HepG2 (cell line): ENCODE results near the gene ACADS. TPM values are rescaled to one million over a fixed set of nuclear protein-coding genes. Genes with fewer than 3 reads are reported as not detected.

Experiments
- ATAC-seq: fragments of 200-7000 bp; cut with Tn5 transposase; 3 replicates; pipeline ENCODE4 v1.9.1; 2020; ENCODE audit warnings: mild to moderate bottlenecking, moderate library complexity
- BruUV-seq: library from RNA; stranded (reverse); fragments of 400-500 nt; replicated peaks from 2 replicates; lab custom pipeline; 2021; lab: Mats Ljungman, UMichigan
- CTCF ChIA-PET: fragments of 300-600 bp; formaldehyde crosslinking; extraction: SDS; loops from one replicate; lab custom pipeline; 2021; ENCODE audit warnings: low total read pairs, inconsistent platforms, low intra/inter-chr PET ratio; lab: Yijun Ruan, JAX
- POLR2A ChIA-PET: fragments of 350-600 bp; sonication (Branson Sonifier 250); formaldehyde crosslinking; loops from one replicate; lab custom pipeline; 2020; ENCODE audit warnings: antibody characterized with exemption, inconsistent platforms; lab: Yijun Ruan, JAX
- DNase-seq: peaks from one replicate; pipeline ENCODE4 v3.0.0-alpha.2; 2015; ENCODE audit warnings: low spot score
- FAIRE-seq: peaks from 3 replicates; lab custom pipeline; 2011; peaks lifted over from hg19 to GRCh38; lab: Jason Lieb, UNC
- H2AFZ ChIP-seq: one replicate; pipeline ENCODE4 v1.6.1; 2011; ENCODE audit warnings: low read length, inconsistent platforms
- H3K27ac ChIP-seq: fragments of 300-600 bp; 3 replicates; pipeline ENCODE4 v1.8.0; 2011; ENCODE audit warnings: mixed run types, mild to moderate bottlenecking, mixed read lengths, low read length, inconsistent platforms; ENCODE audit not compliant: insufficient read depth; ENCODE audit errors: extremely low read length
- H3K27me3 ChIP-seq, 2 experiments: fragments of 200-600 bp in 1 of 2; 2 replicates in 1 of 2; 3 replicates in 1 of 2; pipeline versions ENCODE4 v1.6.0 to v1.8.0; 2011; ENCODE audit warnings: low read length in 2 of 2, mild to moderate bottlenecking in 2 of 2, moderate library complexity in 2 of 2, inconsistent platforms in 1 of 2; ENCODE audit not compliant: insufficient read depth in 2 of 2, control insufficient read depth in 1 of 2
- H3K36me3 ChIP-seq, 2 experiments: fragments of 200-600 bp in 1 of 2; replicated peaks in 1 of 2; 2 replicates in 1 of 2; 3 replicates in 1 of 2; pipeline versions ENCODE4 v1.5.1 to v1.8.0; 2011; ENCODE audit warnings: low read length in 2 of 2, inconsistent platforms in 1 of 2; ENCODE audit not compliant: insufficient read depth in 2 of 2, control insufficient read depth in 1 of 2
- H3K4me1 ChIP-seq: 2 replicates; pipeline ENCODE4 v1.5.1; 2012; ENCODE audit warnings: low read length, inconsistent platforms; ENCODE audit not compliant: insufficient read depth
- H3K4me2 ChIP-seq: 2 replicates; pipeline ENCODE4 v1.6.0; 2011; ENCODE audit warnings: low read depth, low read length, inconsistent platforms
- H3K4me3 ChIP-seq, 3 experiments: fragments of 200-600 bp in 1 of 3; sonication (generic), shearing (Covaris generic) in 1 of 3; replicated peaks in 1 of 3; 2 replicates each; pipeline ENCODE4 v1.5.1; 2011 to 2016; ENCODE audit warnings: low read length in 3 of 3, inconsistent platforms in 2 of 3, low read depth in 2 of 3, mild to moderate bottlenecking in 2 of 3, control low read depth in 1 of 3, mixed read lengths in 1 of 3; ENCODE audit not compliant: insufficient read depth in 1 of 3
- H3K79me2 ChIP-seq: one replicate; pipeline ENCODE4 v1.6.1; 2011; ENCODE audit warnings: low read length, inconsistent platforms; ENCODE audit not compliant: insufficient read depth
- H3K9ac ChIP-seq: 2 replicates; pipeline ENCODE4 v1.6.0; 2011; ENCODE audit warnings: mild to moderate bottlenecking, low read depth, low read length, inconsistent platforms; ENCODE audit not compliant: insufficient read depth
- H3K9me3 ChIP-seq: 2 replicates; pipeline ENCODE4 v1.5.1; 2012; ENCODE audit warnings: mild to moderate bottlenecking, low read length
- H4K20me1 ChIP-seq: 2 replicates; pipeline ENCODE4 v1.6.0; 2011; ENCODE audit warnings: inconsistent platforms, mild to moderate bottlenecking, low read length, moderate library complexity; ENCODE audit not compliant: insufficient read depth
- ARID2 ChIP-seq: sonication (generic); formaldehyde crosslinking; IDR thresholded peaks from 2 replicates; pipeline ENCODE4 v1.8.1; 2022; ENCODE audit warnings: mild to moderate bottlenecking, missing genetic modification reagents, borderline replicate concordance
- KAT8 ChIP-seq: IDR thresholded peaks from 2 replicates; pipeline ENCODE4 v1.6.1; 2016; ENCODE audit warnings: missing genetic modification reagents, missing compliant biosample characterization
- NBN ChIP-seq: fragments of 450-650 bp; conservative IDR thresholded peaks from 2 replicates; pipeline ENCODE4 v1.6.1; 2017
- ZNF577 ChIP-seq: sonication (generic); formaldehyde crosslinking; IDR thresholded peaks from 2 replicates; pipeline ENCODE4 v1.4.0; 2020; ENCODE audit warnings: mild to moderate bottlenecking, low read depth, missing genetic modification reagents, borderline replicate concordance
- ZNF589 ChIP-seq: sonication (generic); formaldehyde crosslinking; conservative IDR thresholded peaks from 2 replicates; pipeline ENCODE4 v1.8.0; 2022; ENCODE audit warnings: mild to moderate bottlenecking, moderate library complexity, missing genetic modification reagents
- WGBS: methylation state at CpG from one replicate; pipeline ENCODE4 v1.1.6; 2017; ENCODE audit warnings: low lambda C conversion rate; 5-methylcytosine and 5-hydroxymethylcytosine counted together
- in situ Hi-C: cut with HindIII; loops from 2 replicates; pipeline ENCODE4 v1.10.0; 2017; ENCODE audit warnings: low pct_unique_long_range_greater_than_20kb; ENCODE audit not compliant: extremely low pct_ligation_motif_present
- intact Hi-C: fragments of 100-400 bp; cut with micrococcal nuclease; formaldehyde crosslinking; loops from one replicate; pipeline ENCODE4 v1.10.0; 2022; ENCODE audit not compliant: unreplicated experiment
- polyA plus RNA-seq, 8 experiments: library from polyadenylated mRNA; depleted of rRNA in 3 of 8; stranded (reverse) in 7 of 8; unstranded in 1 of 8; fragments of >200 nt; fragmentation: Illumina TruSeq in 4 of 8; extraction: Trizol in 4 of 8; gene quantifications; 2 replicates each; pipeline versions ENCODE4 v1.2.1 to v1.2.3, GENCODE V29; 2011 to 2016; ENCODE audit warnings: low read depth in 4 of 8, missing spikeins in 1 of 8, mixed read lengths in 1 of 8; ENCODE audit not compliant: insufficient read depth in 1 of 8
- total RNA-seq, 5 experiments: library from RNA; depleted of rRNA; stranded (reverse); fragments of >200 nt; fragmentation: Illumina TruSeq; extraction: Trizol; gene quantifications; 2 replicates each; pipeline ENCODE4 v1.2.3, GENCODE V29; 2016; ENCODE audit warnings: low read depth in 1 of 5
- TF ChIP-seq, protein P1 (sequence below): sonication (generic); formaldehyde crosslinking; IDR thresholded peaks from 2 replicates; pipeline ENCODE4 v1.4.0; 2020; ENCODE audit warnings: low read depth, missing genetic modification reagents
- TF ChIP-seq, protein P2 (sequence below): sonication (generic); formaldehyde crosslinking; IDR thresholded peaks from 2 replicates; pipeline ENCODE4 v1.5.0; 2020; ENCODE audit warnings: mild to moderate bottlenecking, missing genetic modification reagents

The ACADS gene
- total and polyA plus RNA-seq, 2 of the 13 experiments (the other 11 are each of a cell fraction or from before 2014, with no cell fraction given): 17.4 to 27.7 TPM

- H3K4me2 ChIP-seq: no peak overlapping the region
- no peak for DNase-seq
- ATAC-seq: no peak
- H3K4me1 ChIP-seq: no peaks in the 10 kb centered on the region
- H3K4me3 ChIP-seq: no peak overlapping the region
- no TSS peak for BruUV-seq
- intact Hi-C loops: no loop called here
- peaks cover 10 to 46% of the 10 kb centered on the region in 2 experiments for H3K36me3 ChIP-seq
- CTCF ChIA-PET: no interaction called here
- H3K27ac ChIP-seq: no peak overlapping the region
- POLR2A ChIA-PET: no interaction called here
- H3K9me3 ChIP-seq: no peaks in the 10 kb centered on the region
- no peaks in the 10 kb centered on the region for H3K27me3 ChIP-seq
- WGBS: 87% methylated on average over 9 of the region's 9 CpGs
- no peak for FAIRE-seq
- H3K9ac ChIP-seq: no peak overlapping the region
- in situ Hi-C loops: no loop called here
- TF ChIP-seq ARID2 (CRISPR knock-in tag) (no peak), ZNF577 (CRISPR knock-in tag) (no peak), ZNF589 (CRISPR knock-in tag) (no peak)
- TF ChIP-seq, protein P1, sequence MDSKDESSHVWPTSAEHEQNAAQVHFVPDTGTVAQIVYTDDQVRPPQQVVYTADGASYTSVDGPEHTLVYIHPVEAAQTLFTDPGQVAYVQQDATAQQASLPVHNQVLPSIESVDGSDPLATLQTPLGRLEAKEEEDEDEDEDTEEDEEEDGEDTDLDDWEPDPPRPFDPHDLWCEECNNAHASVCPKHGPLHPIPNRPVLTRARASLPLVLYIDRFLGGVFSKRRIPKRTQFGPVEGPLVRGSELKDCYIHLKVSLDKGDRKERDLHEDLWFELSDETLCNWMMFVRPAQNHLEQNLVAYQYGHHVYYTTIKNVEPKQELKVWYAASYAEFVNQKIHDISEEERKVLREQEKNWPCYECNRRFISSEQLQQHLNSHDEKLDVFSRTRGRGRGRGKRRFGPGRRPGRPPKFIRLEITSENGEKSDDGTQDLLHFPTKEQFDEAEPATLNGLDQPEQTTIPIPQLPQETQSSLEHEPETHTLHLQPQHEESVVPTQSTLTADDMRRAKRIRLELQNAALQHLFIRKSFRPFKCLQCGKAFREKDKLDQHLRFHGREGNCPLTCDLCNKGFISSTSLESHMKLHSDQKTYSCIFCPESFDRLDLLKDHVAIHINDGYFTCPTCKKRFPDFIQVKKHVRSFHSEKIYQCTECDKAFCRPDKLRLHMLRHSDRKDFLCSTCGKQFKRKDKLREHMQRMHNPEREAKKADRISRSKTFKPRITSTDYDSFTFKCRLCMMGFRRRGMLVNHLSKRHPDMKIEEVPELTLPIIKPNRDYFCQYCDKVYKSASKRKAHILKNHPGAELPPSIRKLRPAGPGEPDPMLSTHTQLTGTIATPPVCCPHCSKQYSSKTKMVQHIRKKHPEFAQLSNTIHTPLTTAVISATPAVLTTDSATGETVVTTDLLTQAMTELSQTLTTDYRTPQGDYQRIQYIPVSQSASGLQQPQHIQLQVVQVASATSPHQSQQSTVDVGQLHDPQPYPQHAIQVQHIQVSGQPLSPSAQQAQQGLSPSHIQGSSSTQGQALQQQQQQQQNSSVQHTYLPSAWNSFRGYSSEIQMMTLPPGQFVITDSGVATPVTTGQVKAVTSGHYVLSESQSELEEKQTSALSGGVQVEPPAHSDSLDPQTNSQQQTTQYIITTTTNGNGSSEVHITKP (CRISPR knock-in tag): no peak
- no peaks in the 10 kb centered on the region for H4K20me1 ChIP-seq
- no peaks in the 10 kb centered on the region for H3K79me2 ChIP-seq
- no peak overlapping the region for H2AFZ ChIP-seq
Measured at GRCh38 chr12:120761519-120761934, 35.9 kb downstream of the ACADS start.

GRCh38 chr12:120762086-120762485 lies 36.5 kb downstream of the ACADS start:
- POLR2A ChIA-PET: no interaction called here
- 93% methylated on average over 6 of the region's 6 CpGs for WGBS
- H3K79me2 ChIP-seq: no peaks in the 10 kb centered on the region
- in situ Hi-C loops: no loop called here
- ATAC-seq (no peak), FAIRE-seq (no peak), DNase-seq (no peak)
- no peak overlapping the region for H2AFZ ChIP-seq
- no peak overlapping the region for H3K27ac ChIP-seq
- intact Hi-C loops: no loop called here
- no peak overlapping the region for H3K4me3 ChIP-seq
- H3K36me3 ChIP-seq: peaks cover 13 to 51% of the 10 kb centered on the region in 2 experiments
- H3K4me2 ChIP-seq: no peak overlapping the region
- H3K4me1 ChIP-seq: no peaks in the 10 kb centered on the region
- BruUV-seq: no TSS peak
- H3K9ac ChIP-seq: no peak overlapping the region
- no peaks in the 10 kb centered on the region for H3K27me3 ChIP-seq
- H4K20me1 ChIP-seq: no peaks in the 10 kb centered on the region
- no peaks in the 10 kb centered on the region for H3K9me3 ChIP-seq
- CTCF ChIA-PET: no interaction called here
- no peak for TF ChIP-seq NBN
- no peak for TF ChIP-seq KAT8 (CRISPR knock-in tag)
- TF ChIP-seq, protein P2, sequence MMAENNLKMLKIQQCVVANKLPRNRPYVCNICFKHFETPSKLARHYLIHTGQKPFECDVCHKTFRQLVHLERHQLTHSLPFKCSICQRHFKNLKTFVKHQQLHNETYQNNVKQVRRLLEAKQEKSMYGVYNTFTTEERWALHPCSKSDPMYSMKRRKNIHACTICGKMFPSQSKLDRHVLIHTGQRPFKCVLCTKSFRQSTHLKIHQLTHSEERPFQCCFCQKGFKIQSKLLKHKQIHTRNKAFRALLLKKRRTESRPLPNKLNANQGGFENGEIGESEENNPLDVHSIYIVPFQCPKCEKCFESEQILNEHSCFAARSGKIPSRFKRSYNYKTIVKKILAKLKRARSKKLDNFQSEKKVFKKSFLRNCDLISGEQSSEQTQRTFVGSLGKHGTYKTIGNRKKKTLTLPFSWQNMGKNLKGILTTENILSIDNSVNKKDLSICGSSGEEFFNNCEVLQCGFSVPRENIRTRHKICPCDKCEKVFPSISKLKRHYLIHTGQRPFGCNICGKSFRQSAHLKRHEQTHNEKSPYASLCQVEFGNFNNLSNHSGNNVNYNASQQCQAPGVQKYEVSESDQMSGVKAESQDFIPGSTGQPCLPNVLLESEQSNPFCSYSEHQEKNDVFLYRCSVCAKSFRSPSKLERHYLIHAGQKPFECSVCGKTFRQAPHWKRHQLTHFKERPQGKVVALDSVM (CRISPR knock-in tag): no peak
